Osteoblast (primary cell): ENCODE measurements around the gene NAXD. TPM values are rescaled to one million over a fixed set of nuclear protein-coding genes. Genes with fewer than 3 reads are reported as not detected.

Experiments used
- DNase-seq: peaks from one replicate; pipeline ENCODE4 v3.0.0; 2011; ENCODE audit warnings: low spot score, mixed read lengths; ENCODE audit not compliant: insufficient read length; ENCODE audit errors: missing footprints
- H2AFZ ChIP-seq: 2 replicates; pipeline ENCODE4 v1.6.0; 2011; ENCODE audit warnings: mild to moderate bottlenecking, low read length
- H3K27ac ChIP-seq: 2 replicates; pipeline ENCODE4 v1.5.1; 2011; ENCODE audit warnings: mild to moderate bottlenecking, low read depth, low read length, moderate library complexity
- H3K27me3 ChIP-seq: 2 replicates; pipeline ENCODE4 v1.6.0; 2012; ENCODE audit warnings: mild to moderate bottlenecking, control low read depth, inconsistent platforms, low read length, moderate library complexity; ENCODE audit not compliant: insufficient read depth
- H3K36me3 ChIP-seq: 2 replicates; pipeline ENCODE4 v1.5.1; 2011; ENCODE audit warnings: mild to moderate bottlenecking, low read length, control low read depth, moderate library complexity; ENCODE audit not compliant: insufficient read depth
- H3K4me1 ChIP-seq: 2 replicates; pipeline ENCODE4 v1.5.1; 2011; ENCODE audit warnings: mild to moderate bottlenecking, low read length, control low read depth, moderate library complexity; ENCODE audit not compliant: insufficient read depth
- H3K4me2 ChIP-seq: 2 replicates; pipeline ENCODE4 v1.6.0; 2011; ENCODE audit warnings: mild to moderate bottlenecking, low read length; ENCODE audit not compliant: insufficient read depth
- H3K4me3 ChIP-seq: fragments of 200-600 bp; sonication (generic); 3 replicates; pipeline ENCODE4 v1.5.1; 2012; ENCODE audit warnings: mild to moderate bottlenecking, low read length, inconsistent platforms; ENCODE audit not compliant: insufficient read depth
- H3K79me2 ChIP-seq: 2 replicates; pipeline ENCODE4 v1.6.0; 2012; ENCODE audit warnings: mild to moderate bottlenecking, low read length, control low read depth, inconsistent platforms; ENCODE audit not compliant: insufficient read depth
- H3K9me3 ChIP-seq: 2 replicates; pipeline ENCODE4 v1.5.1; 2011; ENCODE audit warnings: low read depth, low read length, control low read depth
- H4K20me1 ChIP-seq: 2 replicates; pipeline ENCODE4 v1.6.0; 2012; ENCODE audit warnings: mild to moderate bottlenecking, low read length, control low read depth; ENCODE audit not compliant: insufficient read depth
- CTCF ChIP-seq: IDR thresholded peaks from 2 replicates; pipeline ENCODE4 v1.5.1; 2011; ENCODE audit warnings: mild to moderate bottlenecking, low read depth, low read length, moderate library complexity; ENCODE audit errors: extremely low read depth
- total RNA-seq: library from RNA; depleted of rRNA; stranded (reverse); fragments of >200 nt; gene quantifications from 2 replicates; pipeline ENCODE4 v1.2.3, GENCODE V29; 2012

NAXD gene
- total RNA-seq, 1 donor, result 15.9 TPM

- Histone ChIP-seq H2AFZ (no peak overlapping the region), H3K4me1 (no peaks in the 10 kb centered on the region), H3K27me3 (no peaks in the 10 kb centered on the region), H3K79me2 (peaks cover 13% of the 10 kb centered on the region), H3K4me3 (no peak overlapping the region), H3K36me3 (peaks cover 37% of the 10 kb centered on the region), H3K4me2 (no peak overlapping the region), H4K20me1 (peaks cover 8% of the 10 kb centered on the region), H3K9me3 (no peaks in the 10 kb centered on the region), H3K27ac (no peak overlapping the region)
- no peak for TF ChIP-seq CTCF
- DNase-seq, result no peak
These were observed 35.1 kb downstream of the NAXD start for GRCh38 chr13:110650436-110650835.

- no peaks in the 10 kb centered on the region for H3K4me1 ChIP-seq
These were observed 35.9 kb downstream of the NAXD start for GRCh38 chr13:110651271-110651670.

GRCh38 chr13:110651726-110652230 lies 36.4 kb downstream of the NAXD start:
- Histone ChIP-seq H3K9me3 (no peaks in the 10 kb centered on the region), H3K4me3 (no peak overlapping the region), H4K20me1 (peaks cover 6% of the 10 kb centered on the region), H3K4me2 (no peak overlapping the region), H3K79me2 (peaks cover 20% of the 10 kb centered on the region), H3K27me3 (no peaks in the 10 kb centered on the region), H2AFZ (no peak overlapping the region), H3K27ac (no peak overlapping the region), H3K4me1 (no peaks in the 10 kb centered on the region), H3K36me3 (peaks cover 35% of the 10 kb centered on the region)
- DNase-seq, result no peak
- no peak for TF ChIP-seq CTCF

More at GRCh38 chr13:110651271-110651670, 35.9 kb downstream of the NAXD start:
- H3K27ac ChIP-seq, result no peak overlapping the region
- no peak for DNase-seq
- H3K4me3 ChIP-seq, result no peak overlapping the region
- TF ChIP-seq CTCF, result no peak
- no peak overlapping the region for H3K4me2 ChIP-seq
- H2AFZ ChIP-seq, result no peak overlapping the region
- H3K79me2 ChIP-seq, result peaks cover 19% of the 10 kb centered on the region
- no peaks in the 10 kb centered on the region for H3K27me3 ChIP-seq
- H3K9me3 ChIP-seq, result no peaks in the 10 kb centered on the region
- peaks cover 35% of the 10 kb centered on the region for H3K36me3 ChIP-seq
- H4K20me1 ChIP-seq, result peaks cover 6% of the 10 kb centered on the region

GRCh38 chr13:110652231-110652730 lies 36.9 kb downstream of the NAXD start:
- H3K27ac ChIP-seq, result no peak overlapping the region
- no peaks in the 10 kb centered on the region for H3K4me1 ChIP-seq
- peaks cover 6% of the 10 kb centered on the region for H4K20me1 ChIP-seq
- H3K4me3 ChIP-seq, result no peak overlapping the region
- no peaks in the 10 kb centered on the region for H3K27me3 ChIP-seq
- no peaks in the 10 kb centered on the region for H3K9me3 ChIP-seq
- no peak for DNase-seq
- no peak overlapping the region for H2AFZ ChIP-seq
- H3K36me3 ChIP-seq, result peaks cover 39% of the 10 kb centered on the region
- peaks cover 20% of the 10 kb centered on the region for H3K79me2 ChIP-seq
- no peak for TF ChIP-seq CTCF
- H3K4me2 ChIP-seq, result no peak overlapping the region
